ENCODE results near the gene CROCC2. TPM values are rescaled to one million over a fixed set of nuclear protein-coding genes. Genes with fewer than 3 reads are reported as not detected.

The CROCC2 gene
- polyA plus RNA-seq, 1 donor (not counting 4 experiments of a cell fraction or from before 2014, with no cell fraction given) = not detected

DNA sequence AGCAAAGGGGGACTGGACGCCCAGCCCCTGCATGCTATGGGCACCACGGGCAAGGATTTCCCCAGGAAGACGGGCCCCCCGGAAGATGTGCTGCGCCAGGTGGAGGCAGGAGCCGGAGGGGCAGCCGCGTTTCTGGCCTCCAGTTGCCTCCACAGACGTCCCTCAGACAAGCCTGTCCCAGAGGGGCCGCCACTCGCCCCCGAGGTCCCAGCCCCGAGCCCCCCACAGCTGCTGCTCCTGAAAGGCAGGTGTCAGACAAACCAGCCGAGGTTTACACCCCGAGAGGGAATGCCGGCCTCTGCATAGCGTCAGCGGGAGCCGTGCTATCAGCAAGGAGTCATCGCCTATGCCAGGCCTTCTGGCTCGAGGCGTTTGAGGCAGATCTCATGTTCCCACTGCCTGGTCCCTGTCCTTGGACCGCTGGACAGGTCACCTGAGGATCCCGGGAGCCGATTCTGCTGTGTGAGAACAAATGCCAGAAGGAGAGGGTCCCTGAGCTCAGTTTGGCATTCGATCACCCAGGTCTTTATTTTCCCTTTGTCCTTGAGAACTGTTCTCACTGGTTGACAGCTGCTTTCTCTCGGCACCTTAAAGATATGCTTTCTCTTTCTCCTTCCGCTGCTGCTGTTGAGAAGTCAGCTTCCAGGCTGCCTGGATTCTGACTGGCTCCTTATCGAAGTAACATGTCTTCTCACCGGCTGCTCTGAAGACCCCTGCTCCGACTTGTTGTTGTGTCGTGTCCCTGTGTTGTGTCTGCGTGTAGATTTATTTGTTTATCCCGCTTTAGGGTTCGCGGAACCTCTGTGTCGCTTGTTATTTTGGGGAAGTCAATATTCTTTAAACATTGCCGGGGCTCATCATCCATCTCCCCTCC lies 20.6 kb downstream of the CROCC2 start:
- Histone ChIP-seq H3K9me3 (ENCODE audit: control insufficient read depth, low read depth, low read length) (no peaks in the 10 kb centered on the region), H3K9ac (ENCODE audit: control insufficient read depth, extremely low read depth, insufficient read depth, low read length) (no peak overlapping the region), H3K27me3 (ENCODE audit: control insufficient read depth, extremely low read depth, insufficient read depth, low read length) (peaks cover 9% of the 10 kb centered on the region), H4K20me1 (ENCODE audit: control insufficient read depth, extremely low read depth, insufficient read depth, low read length) (no peaks in the 10 kb centered on the region), H3K4me3 (ENCODE audit: control insufficient read depth in 2 of 3, extremely low read depth in 1 of 3, insufficient read depth in 2 of 3, low read depth in 1 of 3, low read length in 3 of 3) (no peak overlapping the region), H3K79me2 (ENCODE audit: control insufficient read depth, insufficient read depth, low read length) (no peaks in the 10 kb centered on the region), H2AFZ (ENCODE audit: control insufficient read depth, low read length) (no peak overlapping the region), H3K27ac (ENCODE audit: control insufficient read depth, insufficient read depth, low read length) (no peak overlapping the region), H3K4me1 (ENCODE audit: control insufficient read depth, extremely low read depth, insufficient read depth, low read length) (peaks cover 3% of the 10 kb centered on the region), H3K4me2 (ENCODE audit: control insufficient read depth, extremely low read depth, insufficient read depth, low read depth, low read length) (no peak overlapping the region), H3K36me3 (ENCODE audit: control insufficient read depth in 2 of 2, extremely low read depth in 1 of 2, insufficient read depth in 2 of 2, low read length in 2 of 2) (no peaks in the 10 kb centered on the region), H3K9me1 (ENCODE audit: control insufficient read depth, extremely low read depth, insufficient read depth, low read length) (no peaks in the 10 kb centered on the region)
- FAIRE-seq = no peak
- no peak for TF ChIP-seq EZH2 (IDR thresholded peaks at IDR 0.05; ENCODE audit: low read length)
- TF ChIP-seq, protein P1, sequence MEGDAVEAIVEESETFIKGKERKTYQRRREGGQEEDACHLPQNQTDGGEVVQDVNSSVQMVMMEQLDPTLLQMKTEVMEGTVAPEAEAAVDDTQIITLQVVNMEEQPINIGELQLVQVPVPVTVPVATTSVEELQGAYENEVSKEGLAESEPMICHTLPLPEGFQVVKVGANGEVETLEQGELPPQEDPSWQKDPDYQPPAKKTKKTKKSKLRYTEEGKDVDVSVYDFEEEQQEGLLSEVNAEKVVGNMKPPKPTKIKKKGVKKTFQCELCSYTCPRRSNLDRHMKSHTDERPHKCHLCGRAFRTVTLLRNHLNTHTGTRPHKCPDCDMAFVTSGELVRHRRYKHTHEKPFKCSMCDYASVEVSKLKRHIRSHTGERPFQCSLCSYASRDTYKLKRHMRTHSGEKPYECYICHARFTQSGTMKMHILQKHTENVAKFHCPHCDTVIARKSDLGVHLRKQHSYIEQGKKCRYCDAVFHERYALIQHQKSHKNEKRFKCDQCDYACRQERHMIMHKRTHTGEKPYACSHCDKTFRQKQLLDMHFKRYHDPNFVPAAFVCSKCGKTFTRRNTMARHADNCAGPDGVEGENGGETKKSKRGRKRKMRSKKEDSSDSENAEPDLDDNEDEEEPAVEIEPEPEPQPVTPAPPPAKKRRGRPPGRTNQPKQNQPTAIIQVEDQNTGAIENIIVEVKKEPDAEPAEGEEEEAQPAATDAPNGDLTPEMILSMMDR (optimal IDR thresholded peaks at IDR 0.05 in 1 of 3, IDR thresholded peaks at IDR 0.05 in 1 of 3, conservative IDR thresholded peaks at IDR 0.05 in 1 of 3; ENCODE audit: extremely low read depth in 1 of 3, insufficient read depth in 2 of 3, low read length in 3 of 3) = no peak
- DNase-seq (ENCODE audit: low read depth, low spot score) = no peak
- dilution Hi-C loops (cut with MboI; ENCODE audit: extremely low pct_ligation_motif_present, low sequenced_read_pairs) = no loop called here

DNA sequence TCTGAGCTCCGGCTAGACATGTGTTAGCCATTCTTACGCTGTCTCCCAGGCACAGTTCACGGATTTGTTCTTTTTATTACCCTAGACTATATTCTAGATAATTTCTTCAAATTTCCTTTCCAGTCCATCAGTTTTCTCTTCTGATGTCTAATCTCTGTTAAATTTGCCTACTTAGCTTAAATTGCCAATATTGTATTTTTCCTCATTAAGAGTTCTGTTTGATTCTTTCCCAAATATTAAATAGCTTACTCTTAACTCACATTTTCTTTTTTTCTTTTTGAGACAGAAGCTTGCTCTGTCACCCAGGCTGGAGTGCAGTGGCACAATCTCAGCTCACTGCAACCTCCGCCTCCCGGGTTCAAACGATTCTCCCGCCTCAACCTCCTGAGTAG lies 21.2 kb downstream of the CROCC2 start:
- dilution Hi-C loops (cut with MboI; ENCODE audit: extremely low pct_ligation_motif_present, low sequenced_read_pairs) = no loop called here
- no peak for TF ChIP-seq EZH2 (IDR thresholded peaks at IDR 0.05; ENCODE audit: low read length)
- TF ChIP-seq, protein P1 (optimal IDR thresholded peaks at IDR 0.05 in 1 of 3, IDR thresholded peaks at IDR 0.05 in 1 of 3, conservative IDR thresholded peaks at IDR 0.05 in 1 of 3; ENCODE audit: extremely low read depth in 1 of 3, insufficient read depth in 2 of 3, low read length in 3 of 3) = no peak
- no peaks in the 10 kb centered on the region for H3K36me3 ChIP-seq (ENCODE audit: control insufficient read depth in 2 of 2, extremely low read depth in 1 of 2, insufficient read depth in 2 of 2, low read length in 2 of 2)
- peaks cover 9% of the 10 kb centered on the region for H3K27me3 ChIP-seq (ENCODE audit: control insufficient read depth, extremely low read depth, insufficient read depth, low read length)
- no peak for DNase-seq (ENCODE audit: low read depth, low spot score)
- H3K9me3 ChIP-seq (ENCODE audit: control insufficient read depth, low read depth, low read length) = no peaks in the 10 kb centered on the region
- FAIRE-seq = no peak
- H3K79me2 ChIP-seq (ENCODE audit: control insufficient read depth, insufficient read depth, low read length) = no peaks in the 10 kb centered on the region
- no peaks in the 10 kb centered on the region for H3K4me1 ChIP-seq (ENCODE audit: control insufficient read depth, extremely low read depth, insufficient read depth, low read length)
- H3K9ac ChIP-seq (ENCODE audit: control insufficient read depth, extremely low read depth, insufficient read depth, low read length) = no peak overlapping the region
- no peak overlapping the region for H3K27ac ChIP-seq (ENCODE audit: control insufficient read depth, insufficient read depth, low read length)
- no peak overlapping the region for H3K4me2 ChIP-seq (ENCODE audit: control insufficient read depth, extremely low read depth, insufficient read depth, low read depth, low read length)
- no peak overlapping the region for H2AFZ ChIP-seq (ENCODE audit: control insufficient read depth, low read length)
- H3K9me1 ChIP-seq (ENCODE audit: control insufficient read depth, extremely low read depth, insufficient read depth, low read length) = no peaks in the 10 kb centered on the region
- H3K4me3 ChIP-seq (ENCODE audit: control insufficient read depth in 2 of 3, extremely low read depth in 1 of 3, insufficient read depth in 2 of 3, low read depth in 1 of 3, low read length in 3 of 3) = no peak overlapping the region
- H4K20me1 ChIP-seq (ENCODE audit: control insufficient read depth, extremely low read depth, insufficient read depth, low read length) = no peaks in the 10 kb centered on the region

Data from keratinocyte (primary cell).